GM18505 (cell line): ENCODE results near the gene CYB561D1.
A peak's percentile ranks its signal among the peaks of the same experiment; 100 is the strongest.

ENCODE experiments used
- ATAC-seq: cut with Tn5 transposase; IDR thresholded peaks from one replicate; pipeline ENCODE4 v1.9.1; 2021; ENCODE audit not compliant: unreplicated experiment
- POLR2A ChIP-seq: IDR thresholded peaks from 4 replicates; pipeline ENCODE4 v1.6.1; 2011; ENCODE audit warnings: borderline replicate concordance; ENCODE audit not compliant: insufficient read depth, insufficient read length; ENCODE audit errors: extremely low read depth

The CYB561D1 gene

GRCh38 chr1:109547463-109548320 lies 53.8 kb downstream of the CYB561D1 start:
- TF ChIP-seq POLR2A, result no peak
- no peak for ATAC-seq

- peak; percentile 93 for TF ChIP-seq POLR2A
- peak; percentile 82 for ATAC-seq
These were observed 54.7 kb downstream of the CYB561D1 start, which contains the start of gene GNAI3 for GRCh38 chr1:109548321-109549267. Gene GNAI3 (plus strand): TSS chr1:109548615. CDS start chr1:109548721, 106 bp downstream.
